B cell (primary cell): ENCODE measurements around the gene AKR1B15. TPM values are rescaled to one million over a fixed set of nuclear protein-coding genes. Genes with fewer than 3 reads are reported as not detected.

ENCODE experiments used
- ATAC-seq: fragments of 200-7000 bp; cut with Tn5 transposase; one replicate; pipeline ENCODE4 v1.10.0; 2021; ENCODE audit warnings: low read depth, mild to moderate bottlenecking, moderate number of reproducible peaks, moderate library complexity
- CTCF ChIA-PET: fragments of 350-600 bp; sonication (Branson Sonifier 250); formaldehyde crosslinking; loops from one replicate; lab custom pipeline; 2021; ENCODE audit warnings: antibody characterized with exemption, inconsistent platforms; lab: Charles Lee
- POLR2A ChIA-PET: fragments of 350-600 bp; sonication (Branson Sonifier 250); formaldehyde crosslinking; loops from one replicate; lab custom pipeline; 2021; ENCODE audit warnings: antibody characterized with exemption; lab: Charles Lee
- DNase-seq: peaks from one replicate; pipeline ENCODE4 v3.0.0; 2013
- H2AFZ ChIP-seq: 2 replicates; pipeline ENCODE4 v1.6.1; 2012; ENCODE audit warnings: mild to moderate bottlenecking, low read depth, low read length; ENCODE audit not compliant: insufficient read depth, poor library complexity, severe bottlenecking
- H3K27ac ChIP-seq, 2 donors: 1 replicate in 1 of 2; 2 replicates in 1 of 2; pipeline ENCODE4 v1.5.1; 2012 to 2013; ENCODE audit warnings: low read length in 2 of 2, mild to moderate bottlenecking in 2 of 2, moderate library complexity in 1 of 2
- H3K27me3 ChIP-seq, 4 experiments: fragments of 200-600 bp in 1 of 4; sonication (generic) in 1 of 4; replicated peaks in 1 of 4; 1 replicate in 2 of 4; 2 replicates in 2 of 4; pipeline versions ENCODE4 v1.6.1 to v1.7.0; 2013 to 2016; ENCODE audit warnings: low read length in 3 of 4, mild to moderate bottlenecking in 2 of 4, mixed read lengths in 1 of 4, moderate library complexity in 1 of 4; ENCODE audit not compliant: insufficient read depth in 4 of 4, control insufficient read depth in 3 of 4; ENCODE audit errors: control extremely low read depth in 1 of 4
- H3K36me3 ChIP-seq, 2 experiments: replicated peaks in 1 of 2; 1 replicate in 1 of 2; 2 replicates in 1 of 2; pipeline versions ENCODE4 v1.6.1 to v1.7.1; 2013; ENCODE audit warnings: low read length in 1 of 2; ENCODE audit not compliant: insufficient read depth in 2 of 2, control insufficient read depth in 1 of 2; ENCODE audit errors: control extremely low read depth in 1 of 2, extremely low read depth in 1 of 2
- H3K4me1 ChIP-seq, 2 donors: fragments of 200-600 bp in 1 of 2; sonication (generic) in 1 of 2; 1 replicate in 1 of 2; 2 replicates in 1 of 2; pipeline versions ENCODE4 v1.5.1 to v1.6.1; 2013 to 2017; ENCODE audit warnings: low read length in 2 of 2; ENCODE audit not compliant: control insufficient read depth in 2 of 2, insufficient read depth in 2 of 2
- H3K4me2 ChIP-seq: replicated peaks from 2 replicates; pipeline ENCODE3; 2012; ENCODE audit warnings: mild to moderate bottlenecking, low read depth, low read length; ENCODE audit not compliant: poor library complexity, severe bottlenecking
- H3K4me3 ChIP-seq, 5 experiments: fragments of 200-600 bp in 1 of 5; sonication (generic) in 1 of 5; 1 replicate in 3 of 5; 2 replicates in 2 of 5; pipeline versions ENCODE4 v1.5.1 to v1.7.0; 2011 to 2016; ENCODE audit warnings: low read length in 4 of 5, mild to moderate bottlenecking in 4 of 5, low read depth in 2 of 5, control low read depth in 1 of 5, moderate library complexity in 1 of 5; ENCODE audit not compliant: insufficient read depth in 1 of 5; ENCODE audit errors: control extremely low read depth in 1 of 5, extremely low read depth in 1 of 5
- H3K79me2 ChIP-seq: fragments of 200-600 bp; sonication (generic); one replicate; pipeline ENCODE4 v1.6.0; 2016; ENCODE audit warnings: low read length; ENCODE audit not compliant: control insufficient read depth, insufficient read depth
- H3K9ac ChIP-seq: fragments of 200-600 bp; sonication (generic); 2 replicates; pipeline ENCODE4 v1.6.1; 2017; ENCODE audit warnings: mild to moderate bottlenecking, low read length, moderate library complexity
- H3K9me3 ChIP-seq, 3 donors: one replicate each; pipeline versions ENCODE4 v1.6.1 to v1.7.1; 2013; ENCODE audit warnings: low read length in 2 of 3; ENCODE audit not compliant: control insufficient read depth in 2 of 3, insufficient read depth in 1 of 3; ENCODE audit errors: control extremely low read depth in 1 of 3
- H4K20me1 ChIP-seq: 2 replicates; pipeline ENCODE4 v1.6.0; 2012; ENCODE audit warnings: mild to moderate bottlenecking, low read length; ENCODE audit not compliant: insufficient read depth, control insufficient read depth, poor library complexity, severe bottlenecking
- H3K27ac Mint-ChIP-seq: one replicate; pipeline ENCODE4 v1.8.0; 2021; ENCODE audit warnings: mixed read lengths
- H3K27me3 Mint-ChIP-seq: one replicate; pipeline ENCODE4 v1.8.0; 2021; ENCODE audit warnings: mixed read lengths
- H3K4me1 Mint-ChIP-seq: one replicate; pipeline ENCODE4 v1.8.0; 2021; ENCODE audit warnings: mixed read lengths
- H3K4me3 Mint-ChIP-seq: one replicate; pipeline ENCODE4 v1.8.0; 2021; ENCODE audit warnings: mixed read lengths
- H3K9me3 Mint-ChIP-seq: one replicate; pipeline ENCODE4 v1.8.0; 2022; ENCODE audit warnings: mixed read lengths; ENCODE audit not compliant: insufficient read depth
- CTCF ChIP-seq: fragments of 200-600 bp; IDR thresholded peaks from one replicate; pipeline ENCODE4 v1.8.0; 2022; ENCODE audit warnings: antibody characterized with exemption, mild to moderate bottlenecking
- EZH2 ChIP-seq: IDR thresholded peaks from 2 replicates; pipeline ENCODE4 v1.6.1; 2012; ENCODE audit warnings: borderline replicate concordance, low read depth, mild to moderate bottlenecking, moderate library complexity, low read length; ENCODE audit not compliant: insufficient read depth, poor library complexity, severe bottlenecking
- WGBS: methylation state at CpG from one replicate; pipeline ENCODE4 v1.1.5; 2013; ENCODE audit warnings: missing lambda C conversion rate; ENCODE audit not compliant: insufficient coverage; 5-methylcytosine and 5-hydroxymethylcytosine counted together
- intact Hi-C: fragments of 100-400 bp; cut with micrococcal nuclease; formaldehyde crosslinking; loops from one replicate; pipeline ENCODE4 v1.10.0; 2022
- polyA plus RNA-seq: library from polyadenylated mRNA; depleted of rRNA; stranded (reverse); fragments of >200 nt; gene quantifications from 2 replicates; pipeline ENCODE4 v1.2.3, GENCODE V29; 2012
- total RNA-seq, 2 donors: library from RNA; stranded (reverse); fragments of 120-200 nt in 1 of 2; gene quantifications; 1 replicate in 1 of 2; 2 replicates in 1 of 2; pipeline versions ENCODE4 v1.2.3 to v1.2.4, GENCODE V29; 2013 to 2022

Gene AKR1B15
- total and polyA plus RNA-seq, 2 donors (not counting 1 experiment from before 2014, with no cell fraction given) = not detected

- TF ChIP-seq CTCF (no peak), EZH2 (no peak)
- no peak overlapping the region for H3K4me2 ChIP-seq
- Mint-ChIP-seq H3K4me3 (no peak overlapping the region), H3K27me3 (peaks cover 5% of the 10 kb centered on the region), H3K4me1 (no peaks in the 10 kb centered on the region), H3K27ac (no peak overlapping the region), H3K9me3 (no peaks in the 10 kb centered on the region)
- intact Hi-C loops = no loop called here
- WGBS = no CpG with 5 or more reads among the region's 1 CpG
- no peak overlapping the region for H3K4me3 ChIP-seq
- H3K27ac ChIP-seq = no peak overlapping the region
- H3K9ac ChIP-seq = no peak overlapping the region
- H4K20me1 ChIP-seq = no peaks in the 10 kb centered on the region
- H3K9me3 ChIP-seq = no peaks in the 10 kb centered on the region
- no peaks in the 10 kb centered on the region for H3K79me2 ChIP-seq
- H3K4me1 ChIP-seq = no peaks in the 10 kb centered on the region
- ATAC-seq = no peak
- H3K27me3 ChIP-seq = peaks cover 0 to 2% (median 0%) of the 10 kb centered on the region in 4 experiments
- DNase-seq = no peak
- no peaks in the 10 kb centered on the region for H3K36me3 ChIP-seq
- POLR2A ChIA-PET = no interaction called here
- no peak overlapping the region for H2AFZ ChIP-seq
- CTCF ChIA-PET = interaction anchor here (0.8 to 6.9 kb wide), 3 partner anchors 8 to 77 kb away, joined by 3 to 80 read pairs (median 5); no protein-coding TSS in a partner anchor
Observed at GRCh38 chr7:134509010-134509409, 39.9 kb upstream of the AKR1B15 start.

- no peak overlapping the region for H3K4me2 ChIP-seq
- no peak overlapping the region for H3K27ac Mint-ChIP-seq
- DNase-seq = no peak
- peaks cover 2% of the 10 kb centered on the region for H3K4me1 Mint-ChIP-seq
- TF ChIP-seq CTCF = no peak
- TF ChIP-seq EZH2 = no peak
- no peak overlapping the region for H3K27ac ChIP-seq
- H3K79me2 ChIP-seq = no peaks in the 10 kb centered on the region
- no peak for ATAC-seq
- H3K36me3 ChIP-seq = no peaks in the 10 kb centered on the region
- H3K9me3 Mint-ChIP-seq = no peaks in the 10 kb centered on the region
- peaks cover 11% of the 10 kb centered on the region for H3K27me3 Mint-ChIP-seq
- H2AFZ ChIP-seq = no peak overlapping the region
- no peak overlapping the region for H3K9ac ChIP-seq
- 81% methylated on average over 4 of the region's 5 CpGs for WGBS
- H3K27me3 ChIP-seq = peaks cover 0 to 11% (median 3%) of the 10 kb centered on the region in 4 experiments
- intact Hi-C loops = no loop called here
- peaks cover 0 to 3% of the 10 kb centered on the region in 2 donors for H3K4me1 ChIP-seq
- no peaks in the 10 kb centered on the region for H4K20me1 ChIP-seq
- no peaks in the 10 kb centered on the region for H3K9me3 ChIP-seq
- ChIA-PET POLR2A (no interaction called here), CTCF (interaction anchor here (0.6 to 6.9 kb wide), 2 partner anchors 78 to 484 kb away, joined by 3 to 80 read pairs; no protein-coding TSS in a partner anchor)
- H3K4me3 Mint-ChIP-seq = no peak overlapping the region
- no peak overlapping the region for H3K4me3 ChIP-seq
Observed at GRCh38 chr7:134510646-134511045, 38.3 kb upstream of the AKR1B15 start.
